NCI-H226 (cell line): ENCODE data around the gene ACP4.

Experiments
- DNase-seq: peaks from one replicate; pipeline ENCODE4 v3.0.0-alpha.2; 2015

ACP4 gene

DNA sequence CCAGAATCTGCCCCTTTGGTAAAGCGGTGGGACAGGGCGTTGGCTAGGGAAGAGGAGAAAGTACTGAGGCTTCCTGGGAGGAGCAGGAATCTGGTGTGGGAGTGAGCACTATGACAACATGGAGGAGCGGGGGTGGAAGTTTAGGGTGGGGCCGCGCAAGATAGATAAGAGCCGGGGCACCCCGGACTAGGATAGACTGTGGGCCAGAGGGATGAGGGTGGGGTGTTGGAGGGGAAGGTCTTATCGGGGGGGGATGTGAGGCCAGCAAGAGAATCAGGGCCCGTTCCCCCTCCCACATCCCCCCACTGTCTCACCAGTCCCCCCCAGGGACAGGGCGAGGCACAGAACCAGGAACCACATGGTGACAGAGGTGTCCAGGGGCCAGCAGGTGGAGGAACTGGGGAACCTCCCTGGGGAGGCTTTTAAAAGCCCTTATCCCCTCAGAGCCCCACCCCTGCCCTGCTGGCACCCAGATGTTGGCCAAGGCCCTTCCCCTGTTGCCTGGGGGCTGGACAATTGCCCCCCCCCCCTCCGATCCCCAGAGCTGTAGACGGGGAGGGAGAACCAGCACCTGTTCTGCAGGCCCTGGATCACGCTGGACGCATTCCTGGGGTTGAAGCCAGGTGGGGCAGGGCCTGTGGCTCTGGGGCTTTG, 33.3 kb downstream of the ACP4 start, which contains the start of gene KLK1:
Gene KLK1 (minus strand): TSS at position 399 of the 654 bp plus-strand sequence. CDS start 39 bp downstream, at position 360.
- peak; percentile 15 for DNase-seq

- DNase-seq = no peak
These were observed 36.5 kb downstream of the ACP4 start for GRCh38 chr19:50826492-50827240.

DNA sequence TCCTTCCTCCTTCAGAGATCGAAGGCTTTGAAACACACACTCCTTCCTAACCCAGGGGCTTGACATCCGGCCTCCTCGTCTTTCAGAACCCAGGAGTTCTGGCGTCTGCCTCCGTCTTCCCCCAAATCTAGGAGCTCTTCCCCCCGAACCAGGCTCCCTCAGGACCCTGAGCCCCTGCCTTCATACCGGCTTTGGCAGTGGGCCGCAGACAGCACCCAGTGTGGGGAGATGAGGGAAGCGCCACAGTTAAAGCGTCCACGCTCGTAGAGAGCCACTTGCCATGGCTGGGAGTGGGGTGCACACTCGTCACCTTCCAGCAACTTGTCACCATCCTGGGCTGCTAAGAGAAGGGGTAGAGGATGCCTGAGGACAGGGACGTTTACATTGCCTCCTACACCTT, 37.3 kb downstream of the ACP4 start:
- DNase-seq = no peak

DNA sequence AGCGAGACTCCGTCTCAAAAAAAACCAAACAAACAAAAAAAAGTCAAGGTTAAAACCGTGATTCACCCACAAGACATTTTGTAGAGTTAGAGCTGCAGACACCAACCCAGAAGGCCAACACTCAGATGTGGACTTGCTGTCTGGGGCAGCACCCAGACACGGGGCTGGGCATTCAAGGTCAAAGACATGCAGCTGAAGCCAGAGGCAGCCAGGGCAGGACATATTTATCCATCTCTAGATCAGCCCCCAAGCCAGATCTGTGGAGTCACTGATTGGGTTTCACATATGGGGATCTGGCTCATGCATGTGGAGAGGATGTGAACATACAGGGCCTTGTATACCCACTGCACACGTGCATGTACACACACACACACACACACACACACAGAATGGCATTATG, 39.6 kb downstream of the ACP4 start:
- no peak for DNase-seq

DNA sequence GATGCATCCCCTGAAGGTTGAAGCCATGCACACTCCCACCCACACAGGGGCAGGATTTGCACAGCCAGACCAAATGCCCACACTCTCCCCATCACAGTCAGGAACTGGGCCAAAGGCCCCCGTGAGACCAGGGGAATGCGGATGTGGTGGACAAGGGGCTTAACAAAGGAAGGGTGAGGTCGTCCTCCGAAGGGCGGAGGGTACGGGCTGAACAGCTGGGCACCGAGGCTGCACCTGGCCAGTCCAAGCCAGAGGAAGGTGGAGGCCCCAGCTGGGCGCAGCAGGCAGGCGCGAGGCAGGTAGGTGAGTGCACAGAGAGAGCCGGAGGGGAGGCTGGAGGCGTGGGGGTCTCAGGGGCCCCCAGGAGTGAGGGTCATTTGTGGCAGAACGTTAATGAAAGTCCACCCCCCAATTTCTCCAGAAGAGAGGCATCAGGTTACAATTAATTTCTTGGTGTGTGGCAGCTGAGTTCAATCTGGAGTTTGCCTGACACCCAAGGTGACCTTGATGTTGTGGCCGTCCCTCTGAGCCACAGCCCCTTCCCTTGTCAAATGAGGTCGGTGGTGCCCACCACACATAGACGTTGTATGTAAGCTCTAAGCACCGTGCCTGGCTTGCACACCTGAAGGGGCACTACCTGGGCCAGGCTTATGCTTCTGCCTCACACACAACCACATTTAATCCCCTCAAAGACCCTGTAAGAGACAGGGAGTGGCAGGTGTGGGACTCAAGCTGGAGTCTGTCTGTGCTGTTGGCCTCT, 40.2 kb downstream of the ACP4 start:
- DNase-seq = no peak

DNA sequence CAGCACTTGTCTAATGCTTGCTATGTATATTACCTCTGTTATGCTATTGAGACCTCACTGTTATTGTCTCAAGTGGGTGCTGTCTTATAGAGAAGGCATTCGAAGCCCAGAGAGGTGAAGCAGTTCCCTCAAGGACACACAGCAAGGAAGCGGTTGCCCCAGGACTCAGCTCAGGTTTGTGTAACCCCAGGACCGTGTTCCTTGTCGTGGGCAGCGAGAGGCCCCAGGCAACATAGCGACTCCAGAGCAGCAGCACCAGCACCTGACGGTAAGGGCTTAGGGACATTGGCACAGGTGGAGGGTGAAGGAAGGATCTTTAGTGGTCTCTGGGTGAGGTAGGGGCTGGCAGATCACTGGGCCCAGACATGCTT, 40.8 kb downstream of the ACP4 start:
- DNase-seq = no peak

DNA sequence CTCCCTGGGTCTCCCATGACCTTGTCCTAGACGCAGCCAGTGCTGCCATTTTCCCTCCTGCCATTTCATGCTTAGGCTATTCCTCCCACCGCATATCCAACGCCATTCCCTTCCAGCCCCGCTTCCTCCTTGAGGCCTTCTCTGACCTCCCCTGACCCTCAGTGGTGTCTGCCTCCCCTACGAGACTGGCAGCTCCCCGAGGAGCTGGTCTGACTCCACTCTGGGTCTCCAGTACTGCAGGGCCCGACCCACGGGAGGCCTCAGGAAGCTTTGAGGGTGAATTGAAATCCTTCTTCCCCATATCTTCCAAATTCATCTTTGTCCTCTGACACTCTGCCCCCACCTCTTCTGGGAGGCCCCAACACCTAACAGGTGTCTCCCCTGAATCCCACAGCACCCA, 42.5 kb downstream of the ACP4 start:
- no peak for DNase-seq

DNA sequence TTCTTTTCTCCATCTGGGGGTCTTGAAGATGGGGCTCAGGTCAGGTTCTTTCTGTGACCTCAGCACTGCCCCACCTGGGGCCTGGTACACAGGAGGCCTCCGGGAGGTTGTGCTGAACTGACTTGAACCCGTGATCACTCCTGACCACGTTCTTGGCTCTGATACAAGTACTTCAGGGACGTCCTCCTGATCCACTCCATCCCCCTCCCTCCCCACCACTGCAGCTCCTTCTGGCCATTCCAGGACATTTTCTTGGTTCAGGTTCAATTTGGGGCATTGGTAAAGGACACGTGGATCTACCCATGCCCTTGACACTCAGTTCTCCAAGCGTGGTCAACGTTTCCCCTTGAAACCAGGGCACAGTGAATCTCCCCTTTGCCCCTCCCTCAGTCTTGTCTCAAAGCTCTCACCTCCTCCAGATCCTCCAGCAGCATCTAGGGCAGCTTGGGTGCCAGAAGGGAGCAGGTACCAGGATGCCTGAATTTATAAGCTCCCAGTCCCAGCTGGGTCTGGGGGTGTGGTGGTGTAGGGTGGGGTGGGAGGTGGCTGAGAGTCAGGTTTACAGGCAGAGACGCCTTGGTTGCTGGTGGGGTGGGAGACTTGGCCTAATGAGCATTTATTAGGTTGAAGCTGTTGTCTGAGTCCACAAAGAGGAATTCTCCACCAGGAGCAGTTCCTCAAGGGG, 43.0 kb downstream of the ACP4 start, which contains the start of gene KLK15:
Gene KLK15 (minus strand): TSS at position 458 of the 685 bp plus-strand sequence. CDS start 2,082 bp downstream, outside the sequence.
- no peak for DNase-seq

GRCh38 chr19:50833802-50834167, 43.6 kb downstream of the ACP4 start:
- DNase-seq = no peak

- DNase-seq = no peak
These were observed 45.0 kb downstream of the ACP4 start for GRCh38 chr19:50835103-50835784.

DNA sequence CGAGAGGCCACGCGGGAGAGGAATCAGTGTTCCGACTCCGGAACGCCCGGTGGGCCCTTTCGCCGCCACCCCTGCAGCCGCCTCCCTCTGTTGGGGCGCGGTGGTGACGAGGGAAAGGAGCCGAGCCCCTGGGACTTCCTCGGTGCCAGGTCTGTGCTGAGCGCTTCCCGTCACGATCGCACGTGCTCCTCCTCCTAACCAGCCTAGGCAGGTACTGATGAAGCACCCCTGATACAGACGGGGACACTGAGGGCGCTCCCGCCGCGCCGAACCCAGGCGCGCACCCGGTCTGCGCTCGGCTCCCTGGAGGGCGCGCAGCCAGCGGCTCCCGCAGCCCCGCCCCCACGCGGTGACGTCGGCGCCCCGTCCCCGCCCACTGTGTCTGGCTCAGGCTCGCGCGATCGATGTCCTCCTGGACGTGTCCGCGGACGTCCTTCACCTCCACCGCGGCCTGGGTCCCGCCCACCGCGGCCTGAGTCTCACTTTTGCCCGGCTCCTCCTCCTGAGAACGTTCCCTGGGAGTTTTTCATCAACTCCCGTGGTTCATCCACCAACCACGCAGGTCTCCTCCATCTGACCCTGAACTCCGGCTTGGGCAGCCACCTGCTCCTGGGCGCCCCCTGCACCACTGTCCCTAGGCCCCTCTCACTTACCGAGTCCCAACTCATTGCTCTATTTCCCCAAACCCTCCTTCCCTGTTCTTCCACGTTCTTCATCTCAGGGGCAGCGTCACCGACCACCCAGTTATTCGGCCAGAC, 45.7 kb downstream of the ACP4 start:
- peak; percentile 66 for DNase-seq

DNA sequence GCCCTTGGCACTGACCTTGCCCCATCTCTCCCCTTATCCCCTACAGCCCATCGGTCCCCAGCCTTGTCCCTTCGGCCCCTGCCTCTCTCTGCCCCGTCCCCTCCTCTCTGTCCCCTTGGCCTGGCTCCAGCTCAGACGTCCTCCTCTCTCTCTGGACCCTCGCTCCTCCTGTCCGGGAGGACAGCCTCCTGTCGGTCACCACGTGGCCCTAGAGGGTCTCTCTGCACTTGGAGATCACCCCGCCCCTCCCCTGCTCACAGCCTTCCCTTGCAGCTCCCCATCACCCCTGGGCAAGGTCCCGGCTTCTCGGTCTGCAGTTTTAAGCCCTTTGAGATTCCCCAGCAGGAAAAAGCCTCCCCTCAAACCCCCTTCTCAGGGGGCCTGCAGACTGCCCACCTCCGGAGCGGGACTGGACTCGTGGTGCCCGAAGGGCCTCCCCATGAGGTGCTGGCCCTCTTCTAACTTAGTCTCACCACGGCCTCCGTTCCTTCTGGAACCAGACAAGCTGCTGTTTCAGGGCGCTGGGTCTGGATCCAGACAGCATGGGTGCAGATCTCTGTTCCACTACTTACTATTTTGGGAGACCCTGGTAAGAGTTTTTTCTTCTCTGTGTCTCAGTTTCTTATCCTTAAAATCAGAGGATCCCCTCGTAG, 46.5 kb downstream of the ACP4 start:
- no peak for DNase-seq

- DNase-seq = no peak
These were observed 47.1 kb downstream of the ACP4 start for GRCh38 chr19:50837300-50837699.

GRCh38 chr19:50838239-50838638, 48.0 kb downstream of the ACP4 start:
- peak; percentile 6 for DNase-seq

- DNase-seq = no peak
These were observed 49.8 kb downstream of the ACP4 start for GRCh38 chr19:50839712-50840655.

DNA sequence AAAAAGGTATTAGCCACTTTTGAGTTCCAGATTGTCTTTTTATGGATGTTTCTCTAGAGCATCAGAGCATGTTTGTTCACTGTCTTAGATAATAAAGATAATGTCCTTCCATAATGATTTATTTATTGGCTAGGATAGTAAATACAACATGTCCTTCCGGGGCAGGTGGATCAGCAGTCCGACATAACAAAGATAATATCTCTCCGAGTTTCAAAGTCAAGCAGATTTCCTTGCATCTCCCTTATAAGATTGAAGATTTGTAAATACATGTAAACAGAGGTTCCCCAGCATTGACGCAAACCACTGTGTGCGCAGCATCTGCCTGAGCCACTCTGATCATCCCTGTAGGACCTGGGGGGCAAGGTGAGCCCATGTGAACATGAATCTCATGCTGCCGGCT, 51.9 kb downstream of the ACP4 start:
- DNase-seq = no peak

- no peak for DNase-seq
These were observed 53.0 kb downstream of the ACP4 start for GRCh38 chr19:50843205-50843604.

DNA sequence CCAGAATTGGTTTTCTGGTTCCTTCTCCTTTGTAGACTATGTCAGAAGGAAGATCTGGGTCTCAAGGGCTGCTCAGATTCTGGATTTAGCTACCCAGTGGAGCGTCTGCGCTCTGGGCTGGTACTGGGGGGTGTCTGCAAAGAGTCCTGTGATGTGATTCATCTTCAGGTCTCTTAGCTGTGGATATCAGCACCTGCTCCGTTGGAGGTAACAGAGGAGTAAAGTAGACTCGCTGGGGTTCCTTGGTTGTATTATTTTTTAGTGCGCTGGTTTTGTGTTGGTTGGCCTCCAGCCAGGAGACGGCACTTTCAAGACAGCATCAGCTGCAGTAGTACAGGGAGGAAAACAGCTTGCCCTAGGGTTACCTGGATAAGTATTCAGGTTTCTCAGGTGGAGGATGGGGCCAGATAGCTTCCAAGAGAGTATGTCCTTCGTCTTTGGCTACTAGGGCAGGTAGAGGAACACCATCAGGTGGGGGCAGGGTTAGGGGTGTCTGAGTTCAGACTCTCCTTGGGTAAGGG, 53.5 kb downstream of the ACP4 start:
- no peak for DNase-seq

DNA sequence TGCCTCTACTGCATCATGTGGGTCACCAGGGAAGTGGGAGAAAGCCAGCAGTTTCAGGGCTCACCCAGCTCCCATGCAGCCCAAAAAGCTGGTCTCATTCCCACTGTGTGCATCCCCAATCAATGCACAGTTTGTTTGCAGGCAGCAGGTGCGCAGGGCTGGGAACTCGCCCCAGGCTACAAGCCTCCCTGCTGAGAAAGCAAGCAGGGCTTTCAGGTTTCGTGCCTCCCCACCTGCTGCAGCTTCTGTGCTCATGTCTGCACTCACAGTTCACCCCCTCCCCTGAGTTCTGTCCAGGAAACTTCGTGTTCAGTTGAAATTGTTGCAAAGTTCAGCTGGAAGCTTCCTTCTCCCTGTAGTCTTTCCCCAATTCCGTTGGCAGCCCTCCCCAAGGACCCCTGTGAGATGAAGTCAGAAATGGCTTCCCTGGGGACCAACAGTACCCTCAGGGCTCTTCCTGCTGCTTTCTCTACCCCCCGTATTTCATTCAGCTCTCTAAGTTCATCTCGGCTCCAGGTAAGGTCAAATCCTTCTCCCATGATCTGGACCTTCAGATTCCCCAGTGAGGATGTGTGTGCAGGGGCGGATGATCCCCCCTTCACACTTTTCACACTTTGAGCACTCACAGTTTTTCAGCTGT, 54.2 kb downstream of the ACP4 start:
- DNase-seq = no peak
